Gastrocnemius medialis (tissue), 4 donors: ENCODE results near the gene LETMD1.

Source experiments
- POLR2A ChIP-seq, 2 donors: fragments of 450-650 bp; IDR thresholded peaks; one replicate each; pipeline ENCODE4 v1.6.1; 2017; ENCODE audit warnings: antibody characterized with exemption in 2 of 2, mild to moderate bottlenecking in 2 of 2, moderate library complexity in 2 of 2
- TF ChIP-seq, protein P1 (sequence below), 5 experiments: fragments of 450-650 bp in 3 of 5; fragments of 200-600 bp in 2 of 5; sonication (generic) in 2 of 5; IDR thresholded peaks in 4 of 5; conservative IDR thresholded peaks in 1 of 5; 1 replicate in 4 of 5; 2 replicates in 1 of 5; pipeline ENCODE4 v1.5.1; 2016 to 2019; ENCODE audit warnings: antibody characterized with exemption in 5 of 5, mild to moderate bottlenecking in 3 of 5, moderate library complexity in 3 of 5

- TF ChIP-seq POLR2A (IDR thresholded peaks at IDR 0.05), result no peak
- TF ChIP-seq, protein P1, sequence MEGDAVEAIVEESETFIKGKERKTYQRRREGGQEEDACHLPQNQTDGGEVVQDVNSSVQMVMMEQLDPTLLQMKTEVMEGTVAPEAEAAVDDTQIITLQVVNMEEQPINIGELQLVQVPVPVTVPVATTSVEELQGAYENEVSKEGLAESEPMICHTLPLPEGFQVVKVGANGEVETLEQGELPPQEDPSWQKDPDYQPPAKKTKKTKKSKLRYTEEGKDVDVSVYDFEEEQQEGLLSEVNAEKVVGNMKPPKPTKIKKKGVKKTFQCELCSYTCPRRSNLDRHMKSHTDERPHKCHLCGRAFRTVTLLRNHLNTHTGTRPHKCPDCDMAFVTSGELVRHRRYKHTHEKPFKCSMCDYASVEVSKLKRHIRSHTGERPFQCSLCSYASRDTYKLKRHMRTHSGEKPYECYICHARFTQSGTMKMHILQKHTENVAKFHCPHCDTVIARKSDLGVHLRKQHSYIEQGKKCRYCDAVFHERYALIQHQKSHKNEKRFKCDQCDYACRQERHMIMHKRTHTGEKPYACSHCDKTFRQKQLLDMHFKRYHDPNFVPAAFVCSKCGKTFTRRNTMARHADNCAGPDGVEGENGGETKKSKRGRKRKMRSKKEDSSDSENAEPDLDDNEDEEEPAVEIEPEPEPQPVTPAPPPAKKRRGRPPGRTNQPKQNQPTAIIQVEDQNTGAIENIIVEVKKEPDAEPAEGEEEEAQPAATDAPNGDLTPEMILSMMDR (IDR thresholded peaks at IDR 0.05 in 4 of 5, conservative IDR thresholded peaks at IDR 0.05 in 1 of 5), result peak in 1 of 5 experiments; percentile 14
Measured at GRCh38 chr12:51023625-51024382, 24.3 kb upstream of the LETMD1 start.
